Calu3 (cell line): ENCODE results near the gene OR51E1. TPM values are rescaled to one million over a fixed set of nuclear protein-coding genes. Genes with fewer than 3 reads are reported as not detected.

Experiments
- BruUV-seq: library from RNA; stranded (reverse); fragments of 400-500 nt; replicated peaks from 2 replicates; lab custom pipeline; 2021; lab: Mats Ljungman, UMichigan
- CTCF ChIA-PET: fragments of 300-600 bp; sonication (Branson Sonifier 250); formaldehyde crosslinking; loops from one replicate; lab custom pipeline; 2022; ENCODE audit warnings: antibody characterized with exemption; lab: Charles Lee
- DNase-seq: peaks from one replicate; pipeline ENCODE4 v3.0.0; 2022
- H3K27ac Mint-ChIP-seq: one replicate; pipeline ENCODE4 v1.8.0; 2022; ENCODE audit warnings: mixed read lengths; ENCODE audit not compliant: unreplicated experiment
- H3K27me3 Mint-ChIP-seq: one replicate; pipeline ENCODE4 v1.8.0; 2022; ENCODE audit warnings: mixed read lengths; ENCODE audit not compliant: unreplicated experiment
- H3K36me3 Mint-ChIP-seq: one replicate; pipeline ENCODE4 v1.8.0; 2022; ENCODE audit warnings: mild to moderate bottlenecking, moderate library complexity, mixed read lengths; ENCODE audit not compliant: insufficient read depth, unreplicated experiment
- H3K4me1 Mint-ChIP-seq: one replicate; pipeline ENCODE4 v1.8.0; 2022; ENCODE audit warnings: mild to moderate bottlenecking, low read depth, mixed read lengths; ENCODE audit not compliant: unreplicated experiment
- H3K4me3 Mint-ChIP-seq: one replicate; pipeline ENCODE4 v1.8.0; 2022; ENCODE audit warnings: mild to moderate bottlenecking, low read depth, moderate library complexity, mixed read lengths; ENCODE audit not compliant: unreplicated experiment
- H3K9me3 Mint-ChIP-seq: one replicate; pipeline ENCODE4 v1.8.0; 2022; ENCODE audit warnings: low read depth, mixed read lengths; ENCODE audit not compliant: unreplicated experiment
- CTCF ChIP-seq: fragments of 200-600 bp; IDR thresholded peaks from one replicate; pipeline ENCODE4 v1.8.0; 2022; ENCODE audit warnings: antibody characterized with exemption; ENCODE audit not compliant: unreplicated experiment
- intact Hi-C: fragments of 100-400 bp; cut with micrococcal nuclease; formaldehyde crosslinking; loops from one replicate; pipeline ENCODE4 v1.10.0; 2022; ENCODE audit not compliant: unreplicated experiment
- total RNA-seq: library from RNA; stranded (reverse); gene quantifications from 2 replicates; pipeline ENCODE4 v1.2.3, GENCODE V29; 2022

The OR51E1 gene
- total RNA-seq, 1 experiment from 2014 or later: not detected

- Mint-ChIP-seq H3K27me3 (peaks cover 30% of the 10 kb centered on the region), H3K4me3 (no peak overlapping the region), H3K36me3 (no peaks in the 10 kb centered on the region), H3K4me1 (no peaks in the 10 kb centered on the region), H3K9me3 (peaks cover 3% of the 10 kb centered on the region), H3K27ac (no peak overlapping the region)
- intact Hi-C loops: no loop called here
- no TSS peak for BruUV-seq
- CTCF ChIA-PET: no interaction called here
- no peak for DNase-seq
- TF ChIP-seq CTCF: no peak
Measured at GRCh38 chr11:4654635-4655369, 11.0 kb downstream of the OR51E1 start.

DNA sequence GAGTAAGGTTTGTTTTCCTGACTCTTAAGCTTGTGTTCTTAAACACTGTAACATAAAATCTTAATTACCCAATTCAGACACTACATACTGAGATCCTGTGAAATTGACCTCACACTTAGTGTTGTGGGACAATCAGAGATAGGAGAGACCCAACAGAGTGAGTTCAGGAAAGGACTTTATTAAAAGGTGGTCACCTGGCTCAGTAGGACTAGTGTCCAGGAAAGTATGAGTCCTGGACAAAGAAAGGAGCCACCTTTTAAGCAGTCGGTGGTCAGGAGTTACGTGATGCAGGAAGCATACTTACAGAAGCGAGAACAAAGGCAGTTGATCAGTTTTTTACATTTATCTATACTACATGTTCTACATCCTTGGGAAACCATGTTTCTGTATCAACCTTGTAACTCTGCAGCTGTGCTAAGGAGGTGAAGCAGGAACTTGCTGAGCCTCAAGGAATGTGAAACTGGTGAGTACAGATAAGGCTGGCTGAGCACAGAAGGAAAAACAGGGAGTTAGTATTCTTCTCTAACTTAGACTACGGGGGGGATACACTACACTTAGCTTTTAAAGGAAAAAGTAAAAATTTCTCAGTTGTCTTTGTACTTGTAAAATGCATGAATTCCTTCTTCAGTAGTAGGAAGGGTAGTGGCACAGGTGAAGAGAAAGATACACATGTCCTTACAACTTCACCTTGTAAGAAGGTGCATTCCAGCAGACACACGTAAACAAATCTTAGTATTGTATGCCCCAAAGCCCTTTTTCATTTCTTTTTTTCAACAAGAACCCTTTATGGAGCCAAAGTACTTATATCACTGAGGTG, 15.1 kb downstream of the OR51E1 start:
- no peak overlapping the region for H3K27ac Mint-ChIP-seq
- H3K4me3 Mint-ChIP-seq: no peak overlapping the region
- DNase-seq: no peak
- no peaks in the 10 kb centered on the region for H3K36me3 Mint-ChIP-seq
- no peaks in the 10 kb centered on the region for H3K4me1 Mint-ChIP-seq
- intact Hi-C loops: no loop called here
- H3K27me3 Mint-ChIP-seq: peaks cover 23% of the 10 kb centered on the region
- TF ChIP-seq CTCF: no peak
- CTCF ChIA-PET: no interaction called here
- no TSS peak for BruUV-seq
- no peaks in the 10 kb centered on the region for H3K9me3 Mint-ChIP-seq

DNA sequence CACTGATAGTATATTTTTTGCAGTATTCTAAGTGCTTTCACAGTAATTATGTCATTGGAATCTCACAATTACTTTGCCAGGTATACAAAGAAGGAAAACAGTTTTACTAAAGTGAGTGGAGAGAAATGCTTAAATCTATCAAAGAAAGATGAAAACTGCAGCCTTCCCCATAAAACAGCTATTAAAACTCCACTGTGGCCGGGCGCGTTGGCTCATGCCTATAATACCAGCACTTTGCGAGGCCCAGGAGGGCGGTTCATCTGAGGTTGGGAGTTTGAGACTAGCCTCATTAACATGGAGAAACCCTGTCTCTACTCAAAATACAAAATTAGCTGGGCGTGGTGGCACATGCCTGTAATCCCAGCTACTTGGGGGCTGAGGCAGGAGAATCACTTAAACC, 19.1 kb downstream of the OR51E1 start:
- no TSS peak for BruUV-seq
- H3K4me1 Mint-ChIP-seq: no peaks in the 10 kb centered on the region
- H3K36me3 Mint-ChIP-seq: no peaks in the 10 kb centered on the region
- no peak for DNase-seq
- intact Hi-C loops: no loop called here
- no peak overlapping the region for H3K27ac Mint-ChIP-seq
- peaks cover 37% of the 10 kb centered on the region for H3K27me3 Mint-ChIP-seq
- no peaks in the 10 kb centered on the region for H3K9me3 Mint-ChIP-seq
- CTCF ChIA-PET: no interaction called here
- no peak for TF ChIP-seq CTCF
- H3K4me3 Mint-ChIP-seq: no peak overlapping the region

DNA sequence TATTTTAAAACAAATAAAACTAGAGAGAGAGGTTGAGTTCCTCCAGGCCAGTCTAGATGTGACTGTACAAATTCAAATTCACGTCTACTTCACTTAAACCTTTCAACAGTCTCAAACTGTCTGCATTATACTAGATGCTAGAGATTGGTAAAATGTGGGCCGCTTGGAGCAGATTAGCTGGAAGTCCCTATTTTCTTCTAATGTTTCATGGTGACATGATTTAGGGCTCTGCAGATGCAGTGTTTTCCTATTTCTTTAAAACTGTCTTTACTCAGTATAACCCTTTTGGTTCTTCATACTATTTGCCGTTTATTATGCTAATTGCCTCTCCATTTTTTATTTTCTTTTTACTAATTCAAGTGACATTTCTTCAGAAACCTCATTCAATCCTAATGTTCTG, 20.4 kb downstream of the OR51E1 start:
- BruUV-seq: no TSS peak
- no peak for DNase-seq
- H3K36me3 Mint-ChIP-seq: no peaks in the 10 kb centered on the region
- no peaks in the 10 kb centered on the region for H3K4me1 Mint-ChIP-seq
- no peak overlapping the region for H3K4me3 Mint-ChIP-seq
- H3K27me3 Mint-ChIP-seq: peaks cover 37% of the 10 kb centered on the region
- no peaks in the 10 kb centered on the region for H3K9me3 Mint-ChIP-seq
- intact Hi-C loops: no loop called here
- no peak overlapping the region for H3K27ac Mint-ChIP-seq
- TF ChIP-seq CTCF: no peak
- CTCF ChIA-PET: no interaction called here
